ENCODE data around the gene PAAF1.

- TF ChIP-seq EZH2 (IDR thresholded peaks at IDR 0.05; ENCODE audit: insufficient read depth, poor library complexity, severe bottlenecking) (no peak), EZH2phosphoT487 (IDR thresholded peaks at IDR 0.05; ENCODE audit: insufficient read depth, low read depth) (no peak)
These were observed 30.4 kb downstream of the PAAF1 start for GRCh38 chr11:73907191-73907590.
